Stomach smooth muscle (tissue), 2 donors: ENCODE measurements around the gene PPARG.
"Not testable (repeated sequence)": the region's sequence is repeated elsewhere in the genome, so short reads cannot be mapped to it uniquely, and the experiment has no call there.

Experiments used
- H3K27ac ChIP-seq: one replicate; pipeline ENCODE4 v1.7.0; 2013; ENCODE audit warnings: mild to moderate bottlenecking, low read length, inconsistent platforms
- H3K27me3 ChIP-seq, 2 donors: one replicate each; pipeline ENCODE4 v1.7.0; 2013; ENCODE audit warnings: low read length in 2 of 2; ENCODE audit not compliant: insufficient read depth in 2 of 2, control insufficient read depth in 1 of 2
- H3K36me3 ChIP-seq, 2 donors: one replicate each; pipeline ENCODE4 v1.7.0; 2013; ENCODE audit warnings: low read length in 2 of 2; ENCODE audit not compliant: control insufficient read depth in 2 of 2, insufficient read depth in 2 of 2
- H3K4me1 ChIP-seq: one replicate; pipeline ENCODE4 v1.7.0; 2013; ENCODE audit warnings: low read length; ENCODE audit not compliant: control insufficient read depth, insufficient read depth
- H3K4me3 ChIP-seq, 2 donors: one replicate each; pipeline ENCODE4 v1.7.0; 2013; ENCODE audit warnings: low read length in 2 of 2
- H3K9ac ChIP-seq, 2 donors: one replicate each; pipeline ENCODE4 v1.7.0; 2013; ENCODE audit warnings: low read length in 2 of 2, mild to moderate bottlenecking in 1 of 2
- H3K9me3 ChIP-seq, 2 donors: one replicate each; pipeline ENCODE4 v1.7.0; 2013; ENCODE audit warnings: low read length in 2 of 2; ENCODE audit not compliant: control insufficient read depth in 2 of 2
- donor health status: healthy.
- donor health status: Pancreatic carcinoma.

The PPARG gene

GRCh38 chr3:12262173-12262572, 26.7 kb upstream of the PPARG start:
- not testable (repeated sequence) for H3K9ac ChIP-seq, H3K4me1 ChIP-seq, H3K27me3 ChIP-seq, H3K36me3 ChIP-seq, H3K27ac ChIP-seq, H3K9me3 ChIP-seq, H3K4me3 ChIP-seq

- H3K9me3 ChIP-seq, result no peaks in the 10 kb centered on the region
Measured at GRCh38 chr3:12265508-12265907, 23.4 kb upstream of the PPARG start.

GRCh38 chr3:12266038-12266437, 22.8 kb upstream of the PPARG start:
- H3K27me3 ChIP-seq, result no peaks in the 10 kb centered on the region
- H3K4me1 ChIP-seq, result no peaks in the 10 kb centered on the region
- H3K27ac ChIP-seq, result no peak overlapping the region
- no peaks in the 10 kb centered on the region for H3K36me3 ChIP-seq
- H3K4me3 ChIP-seq, result no peak overlapping the region
- H3K9ac ChIP-seq, result no peak overlapping the region
- H3K9me3 ChIP-seq, result no peaks in the 10 kb centered on the region

More at GRCh38 chr3:12265508-12265907, 23.4 kb upstream of the PPARG start:
- no peaks in the 10 kb centered on the region for H3K36me3 ChIP-seq
- no peak overlapping the region for H3K27ac ChIP-seq
- H3K4me1 ChIP-seq, result no peaks in the 10 kb centered on the region
- no peak overlapping the region for H3K9ac ChIP-seq
- H3K4me3 ChIP-seq, result no peak overlapping the region
- H3K27me3 ChIP-seq, result no peaks in the 10 kb centered on the region

GRCh38 chr3:12267376-12268030, 21.4 kb upstream of the PPARG start:
- no peak overlapping the region for H3K9ac ChIP-seq
- H3K36me3 ChIP-seq, result no peaks in the 10 kb centered on the region
- H3K27me3 ChIP-seq, result no peaks in the 10 kb centered on the region
- no peaks in the 10 kb centered on the region for H3K9me3 ChIP-seq
- no peak overlapping the region for H3K27ac ChIP-seq
- H3K4me1 ChIP-seq, result no peaks in the 10 kb centered on the region
- no peak overlapping the region for H3K4me3 ChIP-seq

- Histone ChIP-seq H3K9me3 (no peaks in the 10 kb centered on the region), H3K27me3 (no peaks in the 10 kb centered on the region), H3K9ac (no peak overlapping the region), H3K4me1 (no peaks in the 10 kb centered on the region), H3K4me3 (no peak overlapping the region), H3K27ac (no peak overlapping the region), H3K36me3 (no peaks in the 10 kb centered on the region)
Measured at GRCh38 chr3:12268049-12268735, 20.7 kb upstream of the PPARG start.

- Histone ChIP-seq H3K9me3 (no peaks in the 10 kb centered on the region), H3K27me3 (no peaks in the 10 kb centered on the region), H3K36me3 (no peaks in the 10 kb centered on the region), H3K27ac (no peak overlapping the region), H3K9ac (no peak overlapping the region), H3K4me3 (no peak overlapping the region), H3K4me1 (no peaks in the 10 kb centered on the region)
Measured at GRCh38 chr3:12270976-12271375, 17.9 kb upstream of the PPARG start.

GRCh38 chr3:12273045-12273695, 15.7 kb upstream of the PPARG start:
- Histone ChIP-seq H3K9ac (no peak overlapping the region), H3K36me3 (no peaks in the 10 kb centered on the region), H3K4me1 (no peaks in the 10 kb centered on the region), H3K27ac (no peak overlapping the region), H3K4me3 (no peak overlapping the region), H3K27me3 (no peaks in the 10 kb centered on the region), H3K9me3 (no peaks in the 10 kb centered on the region)

GRCh38 chr3:12275974-12276650, 12.8 kb upstream of the PPARG start:
- no peak overlapping the region for H3K9ac ChIP-seq
- no peak overlapping the region for H3K4me3 ChIP-seq
- no peaks in the 10 kb centered on the region for H3K9me3 ChIP-seq
- H3K4me1 ChIP-seq, result no peaks in the 10 kb centered on the region
- no peak overlapping the region for H3K27ac ChIP-seq
- no peaks in the 10 kb centered on the region for H3K36me3 ChIP-seq
- H3K27me3 ChIP-seq, result no peaks in the 10 kb centered on the region

- H3K4me1 ChIP-seq, H3K9ac ChIP-seq, H3K27ac ChIP-seq, H3K36me3 ChIP-seq, H3K4me3 ChIP-seq, H3K27me3 ChIP-seq, H3K9me3 ChIP-seq: not testable (repeated sequence)
Measured at GRCh38 chr3:12276827-12277226, 12.0 kb upstream of the PPARG start.

- Histone ChIP-seq H3K36me3 (no peaks in the 10 kb centered on the region), H3K4me1 (no peaks in the 10 kb centered on the region), H3K9ac (no peak overlapping the region), H3K4me3 (no peak overlapping the region), H3K27ac (no peak overlapping the region), H3K27me3 (no peaks in the 10 kb centered on the region), H3K9me3 (no peaks in the 10 kb centered on the region)
Measured at GRCh38 chr3:12278566-12278965, 10.3 kb upstream of the PPARG start.
